Measurements from ENCODE around the gene CCDC183. TPM values are rescaled to one million over a fixed set of nuclear protein-coding genes. Genes with fewer than 3 reads are reported as not detected.
"Not testable (repeated sequence)": the region's sequence is repeated elsewhere in the genome, so short reads cannot be mapped to it uniquely, and the experiment has no call there.

Gene CCDC183
- total and polyA plus RNA-seq, 4 experiments from 2014 or later: 0.64 to 2.5 (median 1.6) TPM

DNA sequence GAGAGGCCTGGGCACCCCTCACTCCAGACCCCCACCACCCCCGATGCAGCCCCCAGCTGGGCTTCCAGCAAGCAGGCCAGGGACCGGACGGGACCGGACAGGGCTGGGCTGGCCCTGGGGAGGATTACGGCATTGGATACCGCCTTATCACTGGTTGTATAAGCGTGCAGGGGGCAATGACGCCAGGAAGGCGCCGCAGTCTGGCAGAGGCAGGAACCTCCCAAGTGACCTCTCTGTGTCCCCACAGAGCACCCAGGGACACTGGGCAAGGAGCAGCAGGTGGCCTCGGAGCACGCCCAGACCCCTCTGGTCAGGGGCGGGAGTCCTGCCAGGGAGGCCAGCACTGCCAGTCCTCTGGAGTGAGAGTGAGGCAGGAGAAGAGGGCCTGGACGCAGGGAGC lies 31.1 kb upstream of the CCDC183 start:
- H3K27ac Mint-ChIP-seq: no peak overlapping the region
- H3K9me3 Mint-ChIP-seq: no peaks in the 10 kb centered on the region
- peak in 1 of 5 donors; percentile 32 for DNase-seq
- intact Hi-C loops (cut with micrococcal nuclease): no loop called here
- Histone ChIP-seq H3K36me3 (ENCODE audit: insufficient read depth, low read length) (no peaks in the 10 kb centered on the region), H3K4me1 (ENCODE audit: insufficient read depth, low read length) (peaks cover 5% of the 10 kb centered on the region), H3K27me3 (ENCODE audit: insufficient read depth, low read length) (no peaks in the 10 kb centered on the region), H3K4me3 (ENCODE audit: low read length in 2 of 2) (no peak overlapping the region), H3K27ac (ENCODE audit: low read depth, low read length) (no peak overlapping the region), H3K9me3 (ENCODE audit: control insufficient read depth in 1 of 2, low read length in 2 of 2) (no peaks in the 10 kb centered on the region)
- CTCF ChIA-PET (ENCODE audit: partially characterized antibody): no interaction called here
- POLR2A ChIA-PET (ENCODE audit: partially characterized antibody): no interaction called here
- H3K27me3 Mint-ChIP-seq: peaks cover 8 to 18% of the 10 kb centered on the region in 2 donors
- peaks cover 0 to 1% of the 10 kb centered on the region in 2 donors for H3K36me3 Mint-ChIP-seq
- H3K4me3 Mint-ChIP-seq: no peak overlapping the region
- peaks cover 7 to 18% (median 12%) of the 10 kb centered on the region in 4 donors for H3K4me1 Mint-ChIP-seq

DNA sequence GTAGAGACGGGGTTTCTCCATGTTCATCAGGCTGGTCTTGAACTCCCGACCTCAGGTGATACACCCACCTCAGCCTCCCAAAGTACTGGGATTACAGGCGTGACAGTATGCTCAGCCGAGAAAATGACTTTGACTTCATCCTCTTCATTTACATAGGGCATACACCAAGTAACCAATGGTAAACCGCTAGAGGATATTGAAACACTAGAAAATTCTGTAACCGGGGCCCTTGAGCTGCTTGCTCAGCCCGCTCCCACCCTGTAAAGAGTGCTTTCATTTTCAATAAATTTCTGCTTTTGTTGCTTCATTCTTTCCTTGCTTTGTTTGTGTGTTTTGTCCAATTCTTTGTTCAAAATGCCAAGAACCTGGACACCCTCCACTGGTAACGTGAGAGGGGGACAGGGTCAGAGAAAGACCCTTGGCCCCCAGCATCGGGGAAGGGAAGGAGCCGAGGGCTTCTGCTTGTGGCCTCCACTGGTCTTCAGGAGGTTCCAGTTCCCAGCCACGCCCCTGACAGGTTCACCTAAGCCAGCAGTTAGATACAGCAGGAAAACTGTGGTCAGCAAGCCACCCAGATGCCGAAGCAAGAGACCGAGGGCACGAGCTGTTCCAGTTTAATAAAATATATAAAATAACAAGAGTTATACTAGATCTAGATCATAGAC lies 30.3 kb upstream of the CCDC183 start:
- CTCF ChIA-PET (ENCODE audit: partially characterized antibody): interaction anchor here (1.3 to 1.9 kb wide), 3 partner anchors 11 to 263 kb away, joined by 3 to 4 read pairs (median 4); no protein-coding TSS in a partner anchor
- H3K4me1 Mint-ChIP-seq: peaks cover 7 to 18% (median 11%) of the 10 kb centered on the region in 4 donors
- H3K27me3 ChIP-seq (ENCODE audit: insufficient read depth, low read length); DNase-seq; POLR2A ChIA-PET (ENCODE audit: partially characterized antibody); H3K4me1 ChIP-seq (ENCODE audit: insufficient read depth, low read length); H3K9me3 Mint-ChIP-seq; intact Hi-C loops (cut with micrococcal nuclease); H3K4me3 ChIP-seq (ENCODE audit: low read length in 2 of 2); H3K9me3 ChIP-seq (ENCODE audit: control insufficient read depth in 1 of 2, low read length in 2 of 2); H3K36me3 ChIP-seq (ENCODE audit: insufficient read depth, low read length); H3K36me3 Mint-ChIP-seq: not testable (repeated sequence)
- H3K27ac ChIP-seq (ENCODE audit: low read depth, low read length): peak overlapping the region; percentile 15
- H3K27ac Mint-ChIP-seq: peak overlapping the region in 6 of 7 donors; percentile 35 to 89 (median 73)
- peak overlapping the region in 2 of 8 donors; percentile 33 to 57 for H3K4me3 Mint-ChIP-seq
- H3K27me3 Mint-ChIP-seq: peaks cover 7 to 17% of the 10 kb centered on the region in 2 donors

DNA sequence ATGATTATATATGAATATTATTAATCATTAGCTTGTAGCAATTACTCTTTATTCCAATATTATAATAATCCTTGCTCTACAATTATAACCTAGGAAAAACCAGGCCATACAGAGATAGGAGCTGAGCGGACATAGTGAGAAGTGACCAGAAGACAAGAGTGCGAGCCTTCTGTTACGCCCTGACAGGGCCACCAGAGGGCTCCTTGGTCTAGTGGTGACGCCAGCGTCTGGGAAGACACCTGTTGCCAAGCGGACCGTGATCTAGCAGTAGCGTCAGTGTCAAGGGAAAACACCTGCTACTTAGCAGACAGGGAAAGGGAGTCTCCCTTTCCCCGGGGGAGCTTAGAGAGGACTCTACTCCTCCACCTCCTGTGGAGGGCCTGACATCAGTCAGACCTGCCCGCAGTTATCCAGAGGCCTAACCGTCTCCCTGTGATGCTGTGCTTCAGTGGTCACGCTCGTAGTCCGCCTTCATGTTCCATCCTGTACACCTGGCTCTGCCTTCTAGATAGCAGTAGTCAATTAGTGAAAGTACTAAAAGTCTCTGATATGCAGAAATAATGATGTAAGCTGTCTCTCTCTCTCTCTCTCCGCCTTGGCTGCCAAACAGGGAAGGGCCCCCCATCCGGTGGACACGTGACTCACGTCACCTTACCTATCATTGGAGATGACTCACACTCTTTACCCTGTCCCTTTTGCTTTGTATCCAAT lies 29.6 kb upstream of the CCDC183 start:
- H3K9me3 Mint-ChIP-seq; H3K9me3 ChIP-seq (ENCODE audit: control insufficient read depth in 1 of 2, low read length in 2 of 2); H3K4me1 ChIP-seq (ENCODE audit: insufficient read depth, low read length); H3K36me3 ChIP-seq (ENCODE audit: insufficient read depth, low read length); H3K27ac ChIP-seq (ENCODE audit: low read depth, low read length); H3K27me3 ChIP-seq (ENCODE audit: insufficient read depth, low read length); H3K4me3 ChIP-seq (ENCODE audit: low read length in 2 of 2); intact Hi-C loops (cut with micrococcal nuclease); H3K36me3 Mint-ChIP-seq: not testable (repeated sequence)
- DNase-seq: peak; percentile 19 to 85 (median 33)
- peak overlapping the region in 7 of 8 donors; percentile 3 to 71 (median 56) for H3K4me3 Mint-ChIP-seq
- ChIA-PET POLR2A (ENCODE audit: partially characterized antibody) (interaction anchor here (1.4 kb wide), 1 partner anchor 320 kb away, joined by 3 read pairs; the partner anchor contains the start of gene MAN1B1), CTCF (ENCODE audit: partially characterized antibody) (interaction anchor here (1.0 to 1.9 kb wide), 4 partner anchors 11 to 269 kb away, joined by 3 to 4 read pairs (median 4); no protein-coding TSS in a partner anchor)
- peaks cover 7 to 17% of the 10 kb centered on the region in 2 donors for H3K27me3 Mint-ChIP-seq
- H3K27ac Mint-ChIP-seq: peak overlapping the region; percentile 42 to 91 (median 81)
- H3K4me1 Mint-ChIP-seq: peaks cover 7 to 18% (median 11%) of the 10 kb centered on the region in 4 donors

DNA sequence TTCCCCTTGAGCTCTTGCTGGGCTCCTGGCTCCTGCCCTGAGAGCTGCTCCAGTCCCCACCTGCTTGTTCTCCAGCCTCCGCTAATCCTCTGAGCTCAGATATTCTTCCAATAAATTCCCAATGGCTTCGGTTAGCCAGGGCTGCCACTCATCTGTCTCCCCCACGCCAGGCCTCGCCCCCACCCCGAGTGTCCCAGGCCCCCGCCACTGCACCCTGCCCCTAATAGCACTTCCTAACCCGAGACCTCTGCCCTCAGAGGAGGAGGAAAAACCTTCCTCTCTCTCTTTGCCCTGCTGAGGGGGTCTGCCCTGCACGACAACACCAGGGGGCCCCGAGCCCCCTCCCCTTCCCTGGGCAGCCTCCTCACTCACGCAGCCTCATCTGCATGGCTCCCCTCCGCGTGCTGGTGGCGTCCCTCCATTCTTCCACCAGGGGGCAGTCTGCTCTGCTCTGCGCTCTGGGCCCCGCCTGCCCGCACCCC lies 26.4 kb upstream of the CCDC183 start:
- Mint-ChIP-seq H3K4me3 (peak overlapping the region in 1 of 8 donors; percentile 54), H3K9me3 (peaks cover 0 to 10% (median 5%) of the 10 kb centered on the region in 8 donors), H3K36me3 (peaks cover 0 to 1% of the 10 kb centered on the region in 2 donors), H3K27me3 (peaks cover 6 to 24% of the 10 kb centered on the region in 2 donors), H3K4me1 (peaks cover 7 to 18% (median 11%) of the 10 kb centered on the region in 4 donors), H3K27ac (no peak overlapping the region)
- Histone ChIP-seq H3K27ac (ENCODE audit: low read depth, low read length) (no peak overlapping the region), H3K9me3 (ENCODE audit: control insufficient read depth in 1 of 2, low read length in 2 of 2) (peaks cover 0 to 4% of the 10 kb centered on the region in 2 donors), H3K4me1 (ENCODE audit: insufficient read depth, low read length) (peaks cover 5% of the 10 kb centered on the region), H3K4me3 (ENCODE audit: low read length in 2 of 2) (no peak overlapping the region), H3K27me3 (ENCODE audit: insufficient read depth, low read length) (no peaks in the 10 kb centered on the region), H3K36me3 (ENCODE audit: insufficient read depth, low read length) (no peaks in the 10 kb centered on the region)
- ChIA-PET POLR2A (ENCODE audit: partially characterized antibody) (no interaction called here), CTCF (ENCODE audit: partially characterized antibody) (interaction anchor here (0.6 to 1.8 kb wide), 3 partner anchors 18 to 265 kb away, joined by 3 to 6 read pairs (median 3); no protein-coding TSS in a partner anchor)
- intact Hi-C loops (cut with micrococcal nuclease): no loop called here
- DNase-seq: peak in 4 of 5 donors; percentile 24 to 41 (median 36)

DNA sequence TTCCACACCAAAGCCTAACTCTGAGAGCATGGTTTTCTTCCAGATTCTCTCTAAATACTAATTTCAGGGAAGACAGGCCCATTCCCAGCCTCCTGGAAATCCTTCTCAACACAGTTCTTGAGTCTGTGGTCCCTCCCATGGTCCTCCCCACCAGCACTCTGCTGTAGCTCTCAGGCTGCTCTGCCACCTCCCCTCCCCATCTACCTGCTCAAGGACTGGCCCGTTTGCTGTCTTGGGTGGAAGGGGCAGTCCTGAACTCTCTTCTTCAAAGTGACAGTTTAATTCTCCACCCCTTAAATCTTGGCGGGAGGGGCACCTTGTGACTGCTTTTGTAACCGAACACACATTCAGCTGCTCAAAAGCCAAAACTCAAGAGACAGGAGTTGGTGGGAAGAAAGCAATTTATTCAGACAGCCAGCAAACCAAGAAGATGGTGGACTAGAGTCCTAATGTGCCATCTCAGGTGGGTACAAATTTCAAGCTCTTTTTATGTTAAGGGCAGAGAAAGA lies 24.2 kb upstream of the CCDC183 start:
- intact Hi-C loops (cut with micrococcal nuclease): no loop called here
- no peak overlapping the region for H3K27ac ChIP-seq (ENCODE audit: low read depth, low read length)
- Mint-ChIP-seq H3K4me1 (peaks cover 3 to 6% (median 3%) of the 10 kb centered on the region in 4 donors), H3K27me3 (peaks cover 8 to 18% of the 10 kb centered on the region in 2 donors), H3K36me3 (no peaks in the 10 kb centered on the region), H3K9me3 (peaks cover 0 to 10% (median 5%) of the 10 kb centered on the region in 8 donors), H3K27ac (peak overlapping the region in 1 of 7 donors; percentile 31), H3K4me3 (no peak overlapping the region)
- no peak overlapping the region for H3K4me3 ChIP-seq (ENCODE audit: low read length in 2 of 2)
- no peaks in the 10 kb centered on the region for H3K36me3 ChIP-seq (ENCODE audit: insufficient read depth, low read length)
- DNase-seq: no peak
- ChIA-PET CTCF (ENCODE audit: partially characterized antibody) (interaction anchor here (1.2 to 1.6 kb wide), 2 partner anchors 10 to 17 kb away, joined by 3 to 4 read pairs; no protein-coding TSS in a partner anchor), POLR2A (ENCODE audit: partially characterized antibody) (no interaction called here)
- peaks cover 0 to 4% of the 10 kb centered on the region in 2 donors for H3K9me3 ChIP-seq (ENCODE audit: control insufficient read depth in 1 of 2, low read length in 2 of 2)
- no peaks in the 10 kb centered on the region for H3K4me1 ChIP-seq (ENCODE audit: insufficient read depth, low read length)
- no peaks in the 10 kb centered on the region for H3K27me3 ChIP-seq (ENCODE audit: insufficient read depth, low read length)

DNA sequence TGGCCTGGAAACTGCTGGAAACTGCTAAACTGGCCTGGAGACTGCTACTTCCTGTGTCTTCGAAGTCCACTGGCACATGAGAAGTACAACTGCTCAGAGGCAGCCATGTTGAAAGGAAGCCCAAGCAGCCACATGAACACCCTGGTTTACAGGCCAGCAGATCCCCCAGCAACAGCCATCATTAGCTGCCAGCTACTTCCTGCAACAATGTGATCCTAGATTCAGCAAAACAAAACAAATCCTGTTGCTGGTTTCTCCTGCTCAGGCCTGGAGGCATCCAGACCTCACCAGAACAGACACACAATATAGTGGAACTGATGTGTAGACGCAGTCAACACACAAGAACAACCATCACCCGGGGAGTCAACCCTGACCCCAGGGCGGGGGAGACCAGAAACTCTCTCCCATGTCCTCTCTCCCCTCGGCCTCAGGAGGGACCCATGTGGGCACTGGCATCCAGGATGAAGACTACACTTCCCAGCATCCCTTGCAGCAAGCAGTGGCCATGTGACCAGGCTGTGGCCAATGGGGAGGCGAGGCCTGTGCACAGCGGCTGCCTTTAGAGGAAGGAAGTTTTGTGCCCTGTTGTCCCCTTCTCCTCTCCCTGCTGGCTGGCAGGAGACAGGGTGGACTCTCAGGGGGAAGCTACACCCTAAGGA lies 22.6 kb upstream of the CCDC183 start:
- H3K9me3 ChIP-seq (ENCODE audit: control insufficient read depth in 1 of 2, low read length in 2 of 2): peaks cover 0 to 4% of the 10 kb centered on the region in 2 donors
- intact Hi-C loops (cut with micrococcal nuclease): no loop called here
- H3K27ac ChIP-seq (ENCODE audit: low read depth, low read length): no peak overlapping the region
- Mint-ChIP-seq H3K4me1 (peaks cover 0 to 4% (median under 1%) of the 10 kb centered on the region in 4 donors), H3K9me3 (peaks cover 0 to 10% (median 5%) of the 10 kb centered on the region in 8 donors), H3K27ac (no peak overlapping the region), H3K27me3 (peaks cover 10 to 11% of the 10 kb centered on the region in 2 donors), H3K4me3 (peak overlapping the region in 1 of 8 donors; percentile 24), H3K36me3 (no peaks in the 10 kb centered on the region)
- H3K27me3 ChIP-seq (ENCODE audit: insufficient read depth, low read length): no peaks in the 10 kb centered on the region
- H3K4me1 ChIP-seq (ENCODE audit: insufficient read depth, low read length): no peaks in the 10 kb centered on the region
- H3K36me3 ChIP-seq (ENCODE audit: insufficient read depth, low read length): no peaks in the 10 kb centered on the region
- CTCF ChIA-PET (ENCODE audit: partially characterized antibody): interaction anchor here (1.3 to 1.6 kb wide), 2 partner anchors 15 to 262 kb away, joined by 3 to 6 read pairs; no protein-coding TSS in a partner anchor
- POLR2A ChIA-PET (ENCODE audit: partially characterized antibody): no interaction called here
- no peak overlapping the region for H3K4me3 ChIP-seq (ENCODE audit: low read length in 2 of 2)
- no peak for DNase-seq
